GM19452 (cell line): ENCODE results near the gene SLC28A1.

ENCODE experiments used
- ATAC-seq: cut with Tn5 transposase; IDR thresholded peaks from one replicate; pipeline ENCODE4 v1.9.1; 2021; ENCODE audit not compliant: unreplicated experiment

The SLC28A1 gene

DNA sequence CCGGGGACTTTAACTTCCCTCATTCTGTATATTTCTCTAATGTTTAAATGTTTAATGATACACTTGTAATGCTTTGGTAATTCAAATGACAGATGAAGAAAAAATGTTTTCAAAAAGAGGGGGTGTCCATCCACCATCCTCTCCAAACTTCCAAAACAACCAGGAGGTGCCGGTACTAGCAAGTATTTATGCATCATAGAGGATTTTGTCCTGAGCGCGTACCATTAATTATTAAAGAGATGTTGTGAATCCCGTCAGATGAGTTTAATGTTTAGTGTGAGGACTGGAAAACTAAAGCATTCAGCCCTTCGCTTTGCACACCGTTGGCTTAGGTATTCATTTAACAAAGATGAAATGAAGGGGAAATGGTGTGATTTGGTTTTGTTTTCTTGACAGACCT, 1.3 kb downstream of the SLC28A1 start:
- no peak for ATAC-seq

DNA sequence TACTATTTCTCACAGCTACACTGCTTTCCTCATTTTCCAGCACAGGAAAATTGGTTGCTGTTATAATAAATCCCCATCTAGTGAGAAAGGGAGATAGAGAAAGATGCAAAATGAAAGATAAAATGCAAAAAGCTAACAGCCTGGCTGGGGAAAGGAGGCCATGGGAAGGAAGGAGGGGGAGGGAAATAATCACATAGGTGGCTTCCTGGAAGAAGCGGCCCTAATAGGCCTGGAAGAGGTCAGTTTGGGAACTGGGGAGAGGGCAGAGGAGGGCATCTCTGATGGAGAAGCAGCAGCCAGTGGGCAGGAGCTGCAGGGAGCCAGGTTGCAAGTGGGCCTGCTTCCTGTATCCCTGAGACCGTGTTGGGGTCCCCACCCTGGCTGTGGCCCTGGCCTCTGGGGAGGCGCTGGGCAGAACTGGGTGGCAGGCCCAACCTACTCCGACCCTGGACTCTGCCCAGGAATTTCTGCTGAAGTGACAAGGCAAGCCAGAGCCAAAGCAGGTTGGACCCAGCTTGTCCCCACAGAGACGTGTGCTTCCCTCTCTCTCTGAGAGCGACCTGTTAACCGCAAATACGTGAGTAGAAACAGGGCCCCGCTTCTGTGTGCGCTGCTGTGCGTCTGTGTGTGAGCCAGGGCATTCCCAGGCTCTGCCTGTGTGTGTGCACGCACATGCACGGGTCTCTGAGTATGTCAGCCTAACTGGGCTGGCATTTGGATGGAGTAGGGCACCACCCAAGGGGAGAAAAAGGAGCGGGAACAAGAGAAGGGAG, 1.9 kb downstream of the SLC28A1 start:
- ATAC-seq = no peak

DNA sequence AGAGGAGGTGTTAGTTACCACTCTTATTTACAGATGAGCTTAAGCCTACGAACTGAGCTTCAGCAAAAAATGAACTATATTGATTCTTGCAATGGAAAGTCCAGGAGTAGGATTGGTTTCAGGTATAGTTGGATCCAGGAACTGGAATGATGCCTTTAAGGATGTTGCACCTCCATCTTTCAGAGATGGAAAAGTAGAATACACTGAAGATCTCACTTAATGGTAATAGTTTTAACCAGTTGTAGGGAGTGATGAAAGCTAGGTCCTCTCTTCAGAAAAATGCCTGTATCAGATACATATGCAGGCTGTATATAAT, 2.5 kb downstream of the SLC28A1 start:
- no peak for ATAC-seq

GRCh38 chr15:84887938-84888337, 3.5 kb downstream of the SLC28A1 start:
- ATAC-seq = no peak

DNA sequence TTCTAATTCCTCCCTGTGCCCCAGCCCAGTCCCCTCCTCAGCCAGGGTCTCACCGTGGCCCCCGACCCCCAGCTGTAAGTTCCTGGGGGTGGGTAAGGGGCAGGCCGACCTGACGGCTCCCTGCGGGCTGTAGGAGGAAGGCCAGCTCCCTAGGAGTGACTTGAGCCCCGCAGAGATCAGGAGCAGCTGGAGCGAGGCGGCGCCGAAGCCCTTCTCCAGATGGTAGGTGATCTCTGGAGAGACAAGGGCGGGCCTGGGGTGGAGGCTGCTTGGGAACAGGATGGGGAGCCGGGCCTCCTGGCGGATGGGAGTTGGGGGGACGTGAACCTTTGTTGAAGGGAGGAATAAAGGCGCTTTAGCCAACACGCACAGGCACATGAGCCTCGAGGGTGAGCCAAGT, 4.2 kb downstream of the SLC28A1 start:
- no peak for ATAC-seq

DNA sequence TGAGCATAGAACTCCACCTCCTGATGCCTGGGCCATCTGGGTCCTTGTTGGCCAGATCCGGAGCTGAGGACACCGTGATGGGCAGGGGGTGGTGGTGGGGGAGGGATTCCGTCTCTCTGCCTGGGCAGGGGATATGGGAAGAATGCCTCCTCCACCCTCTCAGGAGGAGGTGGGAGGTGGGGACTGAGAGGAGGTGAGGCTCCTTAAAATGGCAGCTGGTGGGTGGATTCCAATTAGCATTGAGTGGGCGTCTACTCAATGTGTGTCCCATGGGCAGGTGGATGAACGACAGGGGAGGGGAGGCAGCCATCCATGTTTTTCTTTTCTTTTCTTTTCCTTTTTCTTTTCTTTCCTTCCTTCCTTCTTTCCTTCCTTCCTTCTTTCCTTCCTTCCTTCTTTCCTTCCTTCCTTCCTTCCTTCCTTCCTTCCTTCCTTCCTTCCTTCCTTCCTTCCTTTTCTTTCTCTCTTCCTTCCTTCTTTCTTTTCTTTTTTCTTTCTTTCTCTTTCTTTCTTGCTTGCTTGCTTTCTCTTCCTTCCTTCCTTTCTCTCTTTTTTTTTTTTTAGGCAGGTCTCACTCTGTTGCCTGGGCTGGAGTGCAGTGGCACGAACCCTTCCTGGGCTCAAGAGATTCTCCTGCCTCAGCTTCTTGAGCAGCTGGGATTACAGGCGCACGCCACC, 5.0 kb downstream of the SLC28A1 start:
- ATAC-seq = no peak

DNA sequence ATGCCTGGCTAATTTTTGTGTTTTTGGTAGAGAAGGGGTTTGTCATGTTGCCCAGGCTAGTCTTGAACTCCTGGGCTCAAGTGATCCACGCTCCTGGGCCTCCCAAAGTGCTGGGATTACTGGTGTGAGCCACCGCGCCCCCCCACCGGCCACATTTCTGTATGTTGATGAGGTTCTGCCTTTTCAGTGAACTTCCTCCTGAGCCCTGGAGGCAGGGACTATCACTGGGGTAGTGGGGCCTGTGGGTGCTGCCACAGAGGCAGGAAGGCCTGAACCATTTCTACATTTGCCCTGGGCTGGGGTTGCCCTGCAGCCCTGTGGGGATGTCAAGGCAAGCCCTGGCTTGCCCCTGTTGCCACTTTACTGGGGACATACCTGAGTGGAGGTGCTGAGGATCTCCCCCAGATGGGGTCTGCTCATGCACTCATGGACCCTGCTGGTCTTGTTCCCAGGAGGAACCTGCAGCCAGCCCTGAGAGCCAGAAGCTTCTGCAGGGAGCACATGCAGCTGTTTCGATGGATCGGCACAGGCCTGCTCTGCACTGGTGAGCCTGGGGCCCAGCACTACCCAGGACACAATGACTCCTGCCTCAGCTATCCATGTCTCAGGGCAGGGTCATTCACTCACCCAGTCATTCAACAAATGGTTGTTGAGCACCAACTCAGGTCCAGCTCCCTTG, 5.7 kb downstream of the SLC28A1 start:
- ATAC-seq = no peak

GRCh38 chr15:84890670-84891162, 6.3 kb downstream of the SLC28A1 start:
- ATAC-seq = no peak

DNA sequence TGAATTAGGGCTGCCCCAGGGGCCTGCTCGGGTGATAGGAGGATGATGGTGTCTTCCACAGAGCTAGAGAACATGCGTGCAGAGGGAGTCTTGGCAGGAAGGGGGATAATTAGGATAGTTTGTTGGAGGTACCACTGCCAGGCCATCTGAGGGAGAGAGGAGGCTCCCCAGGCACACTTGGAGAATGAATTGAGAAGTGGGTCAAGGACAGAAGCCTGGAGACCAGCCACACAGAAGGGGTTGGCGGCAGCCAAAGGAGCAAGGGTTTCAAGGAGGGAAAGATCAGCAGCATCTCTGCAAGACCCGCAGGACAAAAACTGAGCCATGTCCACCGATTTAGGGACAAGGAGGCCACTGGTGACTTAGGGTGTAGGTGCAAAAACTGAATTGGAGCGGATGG, 6.9 kb downstream of the SLC28A1 start:
- no peak for ATAC-seq

- ATAC-seq = no peak
Observed at GRCh38 chr15:84892786-84893307, 8.4 kb downstream of the SLC28A1 start.

- ATAC-seq = no peak
Observed at GRCh38 chr15:84893607-84894006, 9.1 kb downstream of the SLC28A1 start.

GRCh38 chr15:84894736-84895425, 10.4 kb downstream of the SLC28A1 start:
- no peak for ATAC-seq

- ATAC-seq = no peak
Observed at GRCh38 chr15:84898761-84899160, 14.3 kb downstream of the SLC28A1 start.

GRCh38 chr15:84899750-84900149, 15.3 kb downstream of the SLC28A1 start:
- no peak for ATAC-seq

DNA sequence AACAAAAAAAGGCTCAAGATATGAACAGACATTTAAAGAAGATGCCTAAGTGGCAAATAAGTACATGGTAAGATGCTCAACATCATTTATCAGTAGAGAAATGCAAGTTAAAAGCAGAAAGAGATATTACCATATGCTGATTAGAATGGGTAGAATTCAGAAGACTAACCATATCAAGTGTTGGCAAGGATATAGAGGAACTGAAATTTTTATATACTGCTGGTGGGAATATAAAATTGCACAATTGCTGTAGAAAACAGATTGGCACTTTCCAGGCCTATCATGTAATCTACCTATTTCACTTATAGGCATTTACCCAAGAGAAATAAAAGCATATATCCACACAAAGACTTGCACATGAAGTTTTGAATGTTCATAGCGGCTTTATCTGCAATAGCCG, 17.1 kb downstream of the SLC28A1 start:
- no peak for ATAC-seq

GRCh38 chr15:84903751-84904150, 19.3 kb downstream of the SLC28A1 start:
- ATAC-seq = no peak

DNA sequence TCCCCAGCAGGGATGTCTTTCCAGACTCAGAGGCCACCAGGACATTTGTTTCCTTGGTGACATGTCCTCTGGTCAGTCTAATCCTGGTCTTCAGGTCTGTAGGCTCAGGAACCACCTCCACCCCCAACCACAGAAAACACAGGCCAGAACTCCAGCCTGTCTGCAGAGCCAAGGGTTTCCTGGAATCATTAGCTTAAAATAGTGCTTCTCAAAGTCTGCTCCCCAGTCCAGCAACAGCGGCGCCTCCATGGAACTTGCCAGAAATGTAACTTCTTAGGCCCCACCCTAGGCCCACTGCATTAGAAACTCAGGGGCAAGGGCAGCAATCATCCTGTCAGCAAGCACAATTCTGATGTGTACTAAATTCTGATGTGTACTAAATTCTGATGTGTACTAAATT, 20.0 kb downstream of the SLC28A1 start:
- no peak for ATAC-seq

DNA sequence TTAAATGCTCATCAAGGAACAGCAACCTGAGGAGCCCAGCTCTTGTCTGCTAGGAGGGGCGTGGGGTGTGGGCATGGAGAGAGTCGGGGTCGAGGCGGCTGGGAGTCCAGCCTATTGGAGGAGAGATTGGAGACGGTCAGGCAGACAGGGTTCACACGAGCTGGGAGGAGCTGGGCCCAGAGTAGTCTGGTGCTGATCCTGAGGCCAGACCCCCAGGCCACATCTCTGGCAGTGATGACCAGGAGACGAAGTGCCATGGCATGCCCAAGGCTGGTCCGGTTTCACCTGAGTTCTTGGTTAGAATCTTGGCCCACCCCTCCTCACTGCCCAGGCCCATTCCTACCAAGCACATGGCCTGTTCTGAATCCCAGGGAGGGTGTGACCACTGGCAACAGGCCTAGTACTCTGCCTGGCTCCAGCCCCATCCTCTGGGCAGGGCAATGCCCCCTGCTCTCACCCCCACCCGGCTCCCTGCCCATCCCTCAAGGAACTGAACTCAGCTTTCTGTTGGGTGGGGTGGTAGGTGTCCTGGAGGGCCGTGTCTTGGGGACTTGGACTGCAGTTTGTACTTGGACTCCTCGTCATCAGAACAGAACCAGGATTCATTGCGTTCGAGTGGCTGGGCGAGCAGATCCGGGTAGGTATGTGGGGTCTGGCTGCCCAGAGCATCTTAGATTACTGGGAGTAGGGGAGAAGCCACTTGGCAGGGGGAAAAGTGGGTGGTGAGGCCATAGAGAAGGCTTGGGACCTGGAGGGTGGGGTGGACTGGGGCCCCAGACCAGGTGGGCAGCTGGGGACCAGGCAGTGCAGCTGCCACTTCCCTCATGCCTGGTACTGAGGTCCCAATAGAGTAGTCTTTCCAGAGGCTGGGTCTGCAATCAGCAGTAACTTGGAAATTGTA, 20.8 kb downstream of the SLC28A1 start:
- ATAC-seq = no peak

DNA sequence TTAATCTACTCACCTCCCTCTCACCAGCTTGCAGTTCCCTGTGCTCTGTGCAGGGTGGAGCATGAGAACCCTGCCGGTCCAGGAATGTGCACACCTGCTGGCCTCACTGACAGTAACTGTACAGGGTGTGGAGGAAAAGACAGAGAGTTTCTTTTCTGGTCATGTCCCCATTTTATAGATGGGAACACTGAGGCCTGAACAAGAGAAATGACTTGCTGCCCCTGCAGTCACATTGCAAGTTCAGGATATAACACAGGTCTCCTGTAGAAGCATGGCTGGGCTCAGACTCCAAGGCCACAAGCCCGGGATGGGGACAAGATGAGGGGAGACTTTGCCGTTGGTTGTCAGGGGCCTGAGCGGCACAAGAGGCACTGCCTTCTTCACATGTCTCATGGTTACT, 23.3 kb downstream of the SLC28A1 start:
- no peak for ATAC-seq

- ATAC-seq = no peak
Observed at GRCh38 chr15:84908564-84908963, 24.1 kb downstream of the SLC28A1 start.
